WTC11 (cell line): ENCODE results near the gene MIDN. TPM values are rescaled to one million over a fixed set of nuclear protein-coding genes. Genes with fewer than 3 reads are reported as not detected.

Experiments
- ATF1 ChIP-seq: sonication (generic); formaldehyde crosslinking; IDR thresholded peaks from 2 replicates; pipeline ENCODE4 v1.8.1; 2023; ENCODE audit warnings: mild to moderate bottlenecking, moderate library complexity, missing genetic modification reagents
- ATF3 ChIP-seq: sonication (generic); formaldehyde crosslinking; conservative IDR thresholded peaks from 2 replicates; pipeline ENCODE4 v1.8.1; 2022; ENCODE audit warnings: mild to moderate bottlenecking, missing genetic modification reagents
- CREM ChIP-seq: sonication (generic); formaldehyde crosslinking; IDR thresholded peaks from 2 replicates; pipeline ENCODE4 v1.8.1; 2022; ENCODE audit warnings: mild to moderate bottlenecking, missing genetic modification reagents, moderate library complexity
- CTCF ChIP-seq: fragments of 200-600 bp; IDR thresholded peaks from 2 replicates; pipeline ENCODE4 v1.8.0; 2022; ENCODE audit warnings: antibody characterized with exemption
- E2F4 ChIP-seq: sonication (generic); formaldehyde crosslinking; IDR thresholded peaks from 2 replicates; pipeline ENCODE4 v1.8.1; 2022; ENCODE audit warnings: low read depth, mild to moderate bottlenecking, moderate library complexity, missing genetic modification reagents, borderline replicate concordance
- EMX1 ChIP-seq: fragments of 250-450 bp; sonication (Bioruptor Pico); IDR thresholded peaks from 2 replicates; pipeline ENCODE4 v1.8.0; 2021; ENCODE audit warnings: mild to moderate bottlenecking
- GTF2I ChIP-seq: fragments of 250-450 bp; sonication (Bioruptor Pico); conservative IDR thresholded peaks from 2 replicates; pipeline ENCODE4 v1.4.0; 2021; ENCODE audit warnings: mild to moderate bottlenecking
- JAZF1 ChIP-seq: fragments of 250-450 bp; sonication (Bioruptor Pico); IDR thresholded peaks from 2 replicates; pipeline ENCODE4 v1.9.0; 2021; ENCODE audit warnings: moderate library complexity, mild to moderate bottlenecking, inconsistent platforms
- MAX ChIP-seq: sonication (generic); formaldehyde crosslinking; IDR thresholded peaks from 2 replicates; pipeline ENCODE4 v1.8.0; 2022; ENCODE audit warnings: mild to moderate bottlenecking, missing genetic modification reagents
- NFATC4 ChIP-seq: fragments of 250-450 bp; sonication (Bioruptor Pico); IDR thresholded peaks from 2 replicates; pipeline ENCODE4 v1.9.0; 2021; ENCODE audit warnings: mild to moderate bottlenecking
- NFE2L1 ChIP-seq: sonication (generic); formaldehyde crosslinking; IDR thresholded peaks from 2 replicates; pipeline ENCODE4 v1.8.1; 2023; ENCODE audit warnings: missing genetic modification reagents
- NR2C2 ChIP-seq: sonication (generic); formaldehyde crosslinking; IDR thresholded peaks from 2 replicates; pipeline ENCODE4 v1.8.0; 2022; ENCODE audit warnings: mild to moderate bottlenecking, missing genetic modification reagents
- OVOL2 ChIP-seq: fragments of 250-450 bp; sonication (Bioruptor Pico); IDR thresholded peaks from 2 replicates; pipeline ENCODE4 v1.9.0; 2021; ENCODE audit warnings: mild to moderate bottlenecking, borderline replicate concordance
- PRRX2 ChIP-seq: fragments of 250-450 bp; sonication (Bioruptor Pico); IDR thresholded peaks from 2 replicates; pipeline ENCODE4 v1.8.0; 2021; ENCODE audit warnings: mild to moderate bottlenecking
- RELA ChIP-seq: sonication (generic); formaldehyde crosslinking; IDR thresholded peaks from 2 replicates; pipeline ENCODE4 v1.8.1; 2022; ENCODE audit warnings: missing genetic modification reagents, mild to moderate bottlenecking, borderline replicate concordance
- TEAD1 ChIP-seq: sonication (generic); formaldehyde crosslinking; IDR thresholded peaks from 2 replicates; pipeline ENCODE4 v1.8.0; 2022; ENCODE audit warnings: mild to moderate bottlenecking, missing genetic modification reagents
- TP53 ChIP-seq: sonication (generic); formaldehyde crosslinking; IDR thresholded peaks from 2 replicates; pipeline ENCODE4 v1.8.1; 2023; ENCODE audit warnings: mild to moderate bottlenecking, missing genetic modification reagents
- ZNF121 ChIP-seq: sonication (generic); formaldehyde crosslinking; IDR thresholded peaks from 2 replicates; pipeline ENCODE4 v1.8.0; 2023; ENCODE audit warnings: missing genetic modification reagents
- ZNF219 ChIP-seq: sonication (generic); formaldehyde crosslinking; IDR thresholded peaks from 2 replicates; pipeline ENCODE4 v1.8.0; 2023; ENCODE audit warnings: missing genetic modification reagents, mild to moderate bottlenecking, borderline replicate concordance
- ZNF232 ChIP-seq: sonication (generic); formaldehyde crosslinking; IDR thresholded peaks from 2 replicates; pipeline ENCODE4 v1.8.0; 2022; ENCODE audit warnings: mild to moderate bottlenecking, missing genetic modification reagents
- ZNF396 ChIP-seq: fragments of 250-450 bp; sonication (Bioruptor Pico); IDR thresholded peaks from 2 replicates; pipeline ENCODE4 v1.8.0; 2021; ENCODE audit warnings: mild to moderate bottlenecking, moderate library complexity, borderline replicate concordance
- ZNF532 ChIP-seq: fragments of 250-450 bp; sonication (Bioruptor Pico); IDR thresholded peaks from 2 replicates; pipeline ENCODE4 v1.9.0; 2021; ENCODE audit warnings: mild to moderate bottlenecking, borderline replicate concordance
- total RNA-seq: library from RNA; stranded (reverse); gene quantifications from 3 replicates; pipeline ENCODE4 v1.2.3, GENCODE V29; 2021
- TF ChIP-seq, protein P1 (sequence below): sonication (generic); formaldehyde crosslinking; conservative IDR thresholded peaks from 2 replicates; pipeline ENCODE4 v1.8.1; 2023; ENCODE audit warnings: mild to moderate bottlenecking, low read depth, missing genetic modification reagents, moderate library complexity
- TF ChIP-seq, protein P2 (sequence below): sonication (generic); formaldehyde crosslinking; IDR thresholded peaks from 2 replicates; pipeline ENCODE4 v1.8.0; 2023; ENCODE audit warnings: missing genetic modification reagents
- TF ChIP-seq, protein P3 (sequence below): sonication (generic); formaldehyde crosslinking; IDR thresholded peaks from 2 replicates; pipeline ENCODE4 v1.8.0; 2022; ENCODE audit warnings: mild to moderate bottlenecking, missing genetic modification reagents
- TF ChIP-seq, protein P4 (sequence below): sonication (generic); formaldehyde crosslinking; IDR thresholded peaks from 2 replicates; pipeline ENCODE4 v1.8.1; 2023; ENCODE audit warnings: mild to moderate bottlenecking, missing genetic modification reagents, moderate library complexity

The MIDN gene
- total RNA-seq, 1 experiment from 2014 or later, result 189 TPM

- TF ChIP-seq, protein P1, sequence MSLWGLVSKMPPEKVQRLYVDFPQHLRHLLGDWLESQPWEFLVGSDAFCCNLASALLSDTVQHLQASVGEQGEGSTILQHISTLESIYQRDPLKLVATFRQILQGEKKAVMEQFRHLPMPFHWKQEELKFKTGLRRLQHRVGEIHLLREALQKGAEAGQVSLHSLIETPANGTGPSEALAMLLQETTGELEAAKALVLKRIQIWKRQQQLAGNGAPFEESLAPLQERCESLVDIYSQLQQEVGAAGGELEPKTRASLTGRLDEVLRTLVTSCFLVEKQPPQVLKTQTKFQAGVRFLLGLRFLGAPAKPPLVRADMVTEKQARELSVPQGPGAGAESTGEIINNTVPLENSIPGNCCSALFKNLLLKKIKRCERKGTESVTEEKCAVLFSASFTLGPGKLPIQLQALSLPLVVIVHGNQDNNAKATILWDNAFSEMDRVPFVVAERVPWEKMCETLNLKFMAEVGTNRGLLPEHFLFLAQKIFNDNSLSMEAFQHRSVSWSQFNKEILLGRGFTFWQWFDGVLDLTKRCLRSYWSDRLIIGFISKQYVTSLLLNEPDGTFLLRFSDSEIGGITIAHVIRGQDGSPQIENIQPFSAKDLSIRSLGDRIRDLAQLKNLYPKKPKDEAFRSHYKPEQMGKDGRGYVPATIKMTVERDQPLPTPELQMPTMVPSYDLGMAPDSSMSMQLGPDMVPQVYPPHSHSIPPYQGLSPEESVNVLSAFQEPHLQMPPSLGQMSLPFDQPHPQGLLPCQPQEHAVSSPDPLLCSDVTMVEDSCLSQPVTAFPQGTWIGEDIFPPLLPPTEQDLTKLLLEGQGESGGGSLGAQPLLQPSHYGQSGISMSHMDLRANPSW (CRISPR knock-in tag), result no peak
- TF ChIP-seq ATF3 (CRISPR knock-in tag), result no peak
- no peak for TF ChIP-seq ATF1 (CRISPR knock-in tag)
- TF ChIP-seq ZNF232 (CRISPR knock-in tag), result no peak
- no peak for TF ChIP-seq E2F4 (CRISPR knock-in tag)
- TF ChIP-seq CTCF, result no peak
- TF ChIP-seq, protein P2, sequence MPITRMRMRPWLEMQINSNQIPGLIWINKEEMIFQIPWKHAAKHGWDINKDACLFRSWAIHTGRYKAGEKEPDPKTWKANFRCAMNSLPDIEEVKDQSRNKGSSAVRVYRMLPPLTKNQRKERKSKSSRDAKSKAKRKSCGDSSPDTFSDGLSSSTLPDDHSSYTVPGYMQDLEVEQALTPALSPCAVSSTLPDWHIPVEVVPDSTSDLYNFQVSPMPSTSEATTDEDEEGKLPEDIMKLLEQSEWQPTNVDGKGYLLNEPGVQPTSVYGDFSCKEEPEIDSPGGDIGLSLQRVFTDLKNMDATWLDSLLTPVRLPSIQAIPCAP (CRISPR knock-in tag), result no peak
- peak; percentile 53; the same call in 1 of the 2 replicates for TF ChIP-seq MAX (CRISPR knock-in tag)
- no peak for TF ChIP-seq NR2C2
- TF ChIP-seq OVOL2 (CRISPR knock-in tag), result no peak
- no peak for TF ChIP-seq ZNF121
- TF ChIP-seq NFE2L1 (CRISPR knock-in tag), result no peak
- TF ChIP-seq GTF2I (CRISPR knock-in tag), result no peak
- TF ChIP-seq NFATC4 (CRISPR knock-in tag), result no peak
- TF ChIP-seq PRRX2 (CRISPR knock-in tag), result 0 out of 2 replicates have a peak, but pooled peaks have one; percentile 26
- TF ChIP-seq ZNF532 (CRISPR knock-in tag), result no peak
- no peak for TF ChIP-seq TP53 (CRISPR knock-in tag)
- TF ChIP-seq TEAD1 (CRISPR knock-in tag), result no peak
- no peak for TF ChIP-seq ZNF219
- 0 out of 2 replicates have a peak, but pooled peaks have one; percentile 1 for TF ChIP-seq CREM (CRISPR knock-in tag)
- no peak for TF ChIP-seq EMX1 (CRISPR knock-in tag)
- no peak for TF ChIP-seq ZNF396
- TF ChIP-seq JAZF1, result no peak
- TF ChIP-seq RELA (CRISPR knock-in tag), result no peak
- TF ChIP-seq, protein P3, sequence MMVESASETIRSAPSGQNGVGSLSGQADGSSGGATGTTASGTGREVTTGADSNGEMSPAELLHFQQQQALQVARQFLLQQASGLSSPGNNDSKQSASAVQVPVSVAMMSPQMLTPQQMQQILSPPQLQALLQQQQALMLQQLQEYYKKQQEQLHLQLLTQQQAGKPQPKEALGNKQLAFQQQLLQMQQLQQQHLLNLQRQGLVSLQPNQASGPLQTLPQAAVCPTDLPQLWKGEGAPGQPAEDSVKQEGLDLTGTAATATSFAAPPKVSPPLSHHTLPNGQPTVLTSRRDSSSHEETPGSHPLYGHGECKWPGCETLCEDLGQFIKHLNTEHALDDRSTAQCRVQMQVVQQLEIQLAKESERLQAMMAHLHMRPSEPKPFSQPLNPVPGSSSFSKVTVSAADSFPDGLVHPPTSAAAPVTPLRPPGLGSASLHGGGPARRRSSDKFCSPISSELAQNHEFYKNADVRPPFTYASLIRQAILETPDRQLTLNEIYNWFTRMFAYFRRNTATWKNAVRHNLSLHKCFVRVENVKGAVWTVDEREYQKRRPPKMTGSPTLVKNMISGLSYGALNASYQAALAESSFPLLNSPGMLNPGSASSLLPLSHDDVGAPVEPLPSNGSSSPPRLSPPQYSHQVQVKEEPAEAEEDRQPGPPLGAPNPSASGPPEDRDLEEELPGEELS (CRISPR knock-in tag), result 0 out of 2 replicates have a peak, but pooled peaks have one; percentile 7
- TF ChIP-seq, protein P4, sequence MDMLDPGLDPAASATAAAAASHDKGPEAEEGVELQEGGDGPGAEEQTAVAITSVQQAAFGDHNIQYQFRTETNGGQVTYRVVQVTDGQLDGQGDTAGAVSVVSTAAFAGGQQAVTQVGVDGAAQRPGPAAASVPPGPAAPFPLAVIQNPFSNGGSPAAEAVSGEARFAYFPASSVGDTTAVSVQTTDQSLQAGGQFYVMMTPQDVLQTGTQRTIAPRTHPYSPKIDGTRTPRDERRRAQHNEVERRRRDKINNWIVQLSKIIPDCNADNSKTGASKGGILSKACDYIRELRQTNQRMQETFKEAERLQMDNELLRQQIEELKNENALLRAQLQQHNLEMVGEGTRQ (CRISPR knock-in tag), result peak; percentile 78
Measured at GRCh38 chr19:1249298-1249989, 1.1 kb downstream of the MIDN start (continued).
